NCI-H2196 (cell line): ENCODE results near the gene RPS21.

Experiments
- DNase-seq: peaks from one replicate; lab custom pipeline; 2025; ENCODE audit not compliant: unreplicated experiment; lab: John Stamatoyannopoulos, UW

Gene RPS21

GRCh38 chr20:62386383-62387218 is at the start of gene RPS21:
TSS of gene RPS21 (plus strand) at chr20:62387103. CDS start at chr20:62387339, 236 bp downstream.
- DNase-seq = peak; percentile 92

GRCh38 chr20:62337558-62338293 is 49.2 kb upstream of the RPS21 start:
- DNase-seq = no peak

DNA sequence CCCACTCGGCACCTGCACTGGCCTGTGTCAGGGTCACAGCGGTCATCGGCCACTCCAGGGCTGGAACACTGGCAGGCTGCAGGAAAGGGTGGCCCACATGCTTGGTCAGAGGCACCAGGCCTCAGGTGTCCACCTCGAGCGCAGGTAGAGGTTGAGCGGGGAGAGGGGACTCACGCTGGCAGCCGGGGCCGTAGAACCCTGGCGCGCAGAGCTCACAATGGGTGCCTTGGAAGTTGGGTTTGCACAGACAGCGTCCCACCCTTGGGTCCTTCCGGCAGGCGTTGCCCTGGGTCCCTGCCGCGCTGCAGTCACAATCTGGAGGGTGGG is 48.6 kb upstream of the RPS21 start:
- DNase-seq = no peak

DNA sequence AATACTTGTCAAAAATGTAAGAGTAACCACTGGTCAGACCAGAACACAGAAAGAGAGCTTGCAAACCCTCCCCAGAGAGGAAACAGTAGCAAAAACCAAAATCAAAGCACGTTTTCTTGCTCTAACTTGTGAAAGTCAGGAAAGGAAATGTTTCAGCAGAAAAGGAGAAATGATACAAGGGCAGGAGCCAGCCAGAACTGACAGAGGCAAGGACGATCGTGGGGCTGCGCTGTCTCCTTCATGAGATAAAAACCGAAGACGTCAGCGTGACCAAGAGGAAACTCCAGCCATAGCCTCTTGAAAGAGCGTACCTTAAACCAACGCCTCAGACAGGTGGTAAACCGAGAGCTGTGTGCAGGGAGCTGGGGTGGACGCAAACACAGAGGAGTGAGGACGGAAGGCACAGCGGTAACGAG is 47.2 kb upstream of the RPS21 start:
- DNase-seq = no peak

DNA sequence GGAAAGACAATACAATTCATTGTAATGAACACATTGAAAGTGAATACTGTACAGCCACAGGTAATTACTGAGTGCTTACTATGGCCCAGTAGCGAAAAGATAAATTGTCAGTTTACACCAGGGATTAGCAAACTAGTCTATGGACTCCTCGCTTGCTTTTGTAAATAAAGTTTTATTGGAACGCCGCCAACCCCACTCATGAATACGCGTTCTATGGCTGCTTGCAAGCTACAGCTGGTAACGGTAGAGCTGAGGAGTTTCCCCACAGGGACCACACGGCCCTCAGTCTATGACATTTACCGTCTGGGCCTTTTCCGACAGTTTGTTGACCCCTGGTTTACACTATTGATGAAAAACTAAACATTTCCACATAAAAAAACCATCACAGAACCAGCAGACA is 44.0 kb upstream of the RPS21 start:
- peak; percentile 55 for DNase-seq

DNA sequence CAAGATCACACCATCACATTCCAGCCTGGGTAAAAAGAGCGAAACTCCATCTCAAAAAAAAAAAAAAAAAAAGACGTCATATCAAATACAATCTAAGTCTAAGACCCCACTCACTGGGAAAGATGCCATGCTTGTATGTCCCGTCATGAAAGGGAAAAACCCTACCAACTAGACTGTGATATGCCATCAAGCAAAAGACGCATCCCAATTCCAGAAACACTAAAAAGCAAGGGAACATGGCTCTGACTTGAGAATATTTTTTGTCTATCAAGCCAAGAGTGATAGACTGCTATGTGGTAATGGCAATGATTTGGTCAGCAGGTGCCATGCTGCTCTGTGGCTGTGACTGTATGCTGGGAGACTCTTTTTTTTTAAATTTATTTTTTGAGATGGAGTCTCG is 42.8 kb upstream of the RPS21 start:
- no peak for DNase-seq

GRCh38 chr20:62344782-62345181 is 42.1 kb upstream of the RPS21 start:
- no peak for DNase-seq

GRCh38 chr20:62345681-62346370 is 41.1 kb upstream of the RPS21 start:
- no peak for DNase-seq

- no peak for DNase-seq
Measured at GRCh38 chr20:62346398-62347150, 40.3 kb upstream of the RPS21 start.

GRCh38 chr20:62347151-62347404 is 39.8 kb upstream of the RPS21 start:
- no peak for DNase-seq

DNA sequence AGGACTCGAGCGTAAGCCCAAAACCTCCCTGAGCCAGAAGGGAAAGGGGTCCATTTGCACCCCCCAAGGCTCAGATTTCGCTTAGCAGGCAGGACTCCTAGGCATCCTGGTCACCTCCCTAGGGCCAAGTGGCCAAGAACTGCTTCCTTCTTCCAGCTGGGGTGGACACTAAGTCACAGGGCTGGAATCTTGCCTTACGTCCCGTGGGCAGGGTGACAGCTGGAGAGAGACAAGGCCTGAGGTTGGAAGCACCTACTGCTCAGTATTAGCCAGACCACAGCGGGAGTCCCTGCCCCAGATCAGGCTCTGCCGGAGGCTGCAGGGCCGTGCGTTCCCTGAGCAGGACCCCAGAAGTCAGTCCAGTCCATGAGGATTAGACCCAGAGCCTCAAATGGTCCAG is 39.5 kb upstream of the RPS21 start:
- no peak for DNase-seq

- no peak for DNase-seq
Measured at GRCh38 chr20:62348604-62349003, 38.3 kb upstream of the RPS21 start.

- DNase-seq = no peak
Measured at GRCh38 chr20:62349556-62350097, 37.3 kb upstream of the RPS21 start.

- no peak for DNase-seq
Measured at GRCh38 chr20:62350098-62350628, 36.7 kb upstream of the RPS21 start.

DNA sequence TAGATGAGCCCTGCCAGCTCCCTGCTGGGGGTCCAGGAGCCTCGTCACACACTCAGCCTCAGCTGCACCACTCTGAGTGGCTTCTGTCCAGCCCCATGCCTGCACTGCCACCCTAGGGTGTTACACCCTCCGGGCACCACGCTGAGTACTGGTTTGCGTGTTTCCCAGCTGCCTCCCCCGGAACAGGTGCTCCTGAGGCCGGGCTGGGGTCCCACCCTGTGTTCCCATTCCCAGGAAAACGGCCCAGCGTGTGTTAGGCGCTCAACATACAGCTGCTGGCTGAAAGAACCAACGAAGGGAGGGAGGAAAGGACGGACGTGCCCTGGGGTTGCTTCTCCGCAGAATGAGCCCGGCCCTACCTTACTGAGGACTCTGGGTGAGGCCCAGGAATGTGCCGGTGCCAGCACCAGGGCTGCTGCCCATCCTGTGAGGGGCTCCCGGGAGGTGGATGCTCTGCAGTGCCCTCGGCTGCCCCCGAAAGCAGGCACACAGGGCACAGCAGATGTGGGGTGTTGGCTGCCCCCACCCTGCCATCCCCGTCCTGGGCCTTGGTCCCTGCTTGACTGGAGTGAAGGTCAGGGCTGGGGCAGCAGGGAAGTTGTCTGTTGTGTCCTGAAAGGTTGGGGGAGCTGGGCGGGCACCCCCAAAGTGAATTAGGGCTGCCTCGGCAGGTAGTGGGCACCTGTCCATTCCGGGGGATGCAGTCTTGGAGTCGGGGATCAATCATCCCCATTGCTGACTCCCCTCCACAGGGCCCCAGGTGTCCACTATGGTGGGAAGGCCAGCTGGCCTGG is 36.1 kb upstream of the RPS21 start:
- no peak for DNase-seq

DNA sequence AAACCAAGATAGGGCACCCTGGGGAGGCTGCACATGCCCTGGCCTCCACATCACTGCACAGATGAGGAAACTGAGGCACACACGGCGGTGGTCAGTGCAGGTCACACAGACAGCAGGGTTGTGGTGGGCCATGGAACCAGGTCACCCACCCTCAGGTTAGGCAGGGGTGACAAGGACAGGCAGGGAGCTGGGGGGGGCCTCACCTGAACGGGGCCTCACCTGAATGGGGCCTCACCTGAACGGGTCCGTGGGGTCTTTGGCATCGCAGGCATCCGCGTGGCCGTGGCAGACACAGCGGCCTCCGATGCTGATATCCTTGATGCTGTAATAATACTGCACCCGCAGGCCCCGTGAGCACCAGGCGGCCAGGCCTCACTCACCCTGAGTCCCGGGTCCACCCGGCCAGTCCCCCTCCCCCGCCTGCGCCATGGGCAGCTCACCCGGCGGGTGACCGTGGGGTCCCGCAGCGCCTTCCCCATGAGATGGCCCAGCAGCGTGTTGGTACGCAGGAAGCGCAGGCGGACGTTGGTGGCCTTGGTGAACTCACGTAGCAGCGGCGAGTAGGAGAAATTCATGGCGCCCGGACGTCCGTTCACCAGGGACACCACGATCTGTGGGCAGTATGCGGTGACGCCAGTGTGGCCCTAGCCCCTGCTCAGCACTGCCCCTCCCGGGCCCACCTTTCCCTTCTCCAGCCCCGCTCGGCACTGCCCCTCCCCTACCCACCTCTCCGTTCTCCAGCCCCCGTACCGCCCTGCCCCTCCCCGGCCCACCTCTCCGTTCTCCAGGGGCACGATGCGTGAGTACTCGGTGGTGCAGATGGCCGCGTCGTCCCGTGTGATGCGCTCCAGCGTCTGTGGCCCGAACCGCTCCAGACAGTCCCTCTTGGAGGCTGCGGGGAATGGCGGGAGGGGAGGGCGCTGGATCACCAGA is 35.2 kb upstream of the RPS21 start:
- no peak for DNase-seq

DNA sequence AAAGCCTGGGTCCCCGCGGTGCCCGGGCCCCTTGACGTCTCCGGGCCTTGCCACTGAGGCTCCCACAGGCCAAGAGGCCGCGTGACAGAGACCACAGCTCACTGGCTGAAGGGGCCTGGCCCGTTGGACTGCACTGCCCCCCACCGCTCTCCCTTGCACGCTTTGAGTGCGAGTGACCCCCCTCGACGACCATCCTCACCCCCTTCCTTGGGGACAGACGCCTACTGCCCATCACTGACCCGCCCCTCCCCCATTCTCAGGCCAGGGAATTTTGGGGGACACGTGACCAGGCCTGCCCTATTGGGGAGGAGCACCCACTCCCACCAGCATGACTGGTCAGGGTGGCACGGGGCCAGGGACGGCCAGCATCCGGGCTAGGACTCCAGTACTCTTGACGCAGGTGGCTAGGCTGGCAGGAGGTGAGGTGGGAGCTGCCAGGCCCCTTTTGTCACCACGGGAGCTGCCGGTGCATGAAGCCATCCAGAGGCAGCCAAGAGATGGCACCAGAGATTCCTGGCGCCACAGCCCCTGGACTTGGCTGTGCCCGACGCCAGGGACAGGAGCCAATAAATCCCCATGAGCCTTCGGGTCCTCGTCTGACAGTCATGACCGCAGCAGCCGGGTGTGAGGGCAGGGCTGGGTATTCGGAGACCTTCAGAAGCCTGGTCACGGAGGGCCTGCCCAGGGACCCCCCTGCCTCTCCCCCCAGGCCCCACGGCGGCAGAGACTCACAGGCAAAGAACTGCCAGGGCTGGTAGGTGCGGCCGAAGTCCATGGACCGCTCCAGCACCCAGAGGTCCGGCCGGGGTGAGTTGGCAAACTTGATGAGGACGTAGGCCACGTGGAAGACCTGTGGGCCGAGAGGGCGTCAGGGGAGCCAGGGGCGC is 34.3 kb upstream of the RPS21 start:
- DNase-seq = peak; percentile 96
